Liver (tissue), 9 donors: ENCODE measurements around the gene ZNF620. TPM values are rescaled to one million over a fixed set of nuclear protein-coding genes. Genes with fewer than 3 reads are reported as not detected.

Experiments used
- DNase-seq: peaks from one replicate; pipeline ENCODE4 v3.0.0-alpha.2; 2017; ENCODE audit warnings: low spot score
- H3K27ac ChIP-seq, 2 donors: one replicate each; pipeline ENCODE4 v1.7.0; 2013; ENCODE audit warnings: inconsistent platforms in 2 of 2, low read length in 2 of 2, control low read depth in 1 of 2, low read depth in 1 of 2, mild to moderate bottlenecking in 1 of 2
- H3K27me3 ChIP-seq, 4 donors: one replicate each; pipeline versions ENCODE4 v1.6.1 to v1.7.0; 2013; ENCODE audit warnings: low read length in 3 of 4, inconsistent platforms in 1 of 4, mild to moderate bottlenecking in 1 of 4, moderate library complexity in 1 of 4; ENCODE audit not compliant: control insufficient read depth in 4 of 4, insufficient read depth in 4 of 4
- H3K36me3 ChIP-seq, 4 donors: one replicate each; pipeline versions ENCODE4 v1.6.1 to v1.7.0; 2013; ENCODE audit warnings: low read length in 3 of 4, mild to moderate bottlenecking in 3 of 4, low read depth in 1 of 4, moderate library complexity in 1 of 4; ENCODE audit not compliant: control insufficient read depth in 4 of 4, insufficient read depth in 3 of 4
- H3K4me1 ChIP-seq, 4 donors: one replicate each; pipeline versions ENCODE4 v1.6.1 to v1.7.0; 2013; ENCODE audit warnings: low read length in 3 of 4, mild to moderate bottlenecking in 3 of 4, moderate library complexity in 1 of 4; ENCODE audit not compliant: control insufficient read depth in 4 of 4, insufficient read depth in 4 of 4
- H3K4me3 ChIP-seq, 3 donors: one replicate each; pipeline versions ENCODE4 v1.6.1 to v1.7.0; 2013; ENCODE audit warnings: low read length in 3 of 3, control low read depth in 1 of 3, low read depth in 1 of 3, mild to moderate bottlenecking in 1 of 3
- H3K9ac ChIP-seq, 2 donors: one replicate each; pipeline ENCODE4 v1.7.0; 2013; ENCODE audit warnings: low read length in 2 of 2, mild to moderate bottlenecking in 2 of 2, moderate library complexity in 2 of 2, control low read depth in 1 of 2, low read depth in 1 of 2
- H3K9me3 ChIP-seq, 4 donors: one replicate each; pipeline versions ENCODE4 v1.6.1 to v1.7.0; 2013; ENCODE audit warnings: low read length in 3 of 4; ENCODE audit not compliant: control insufficient read depth in 4 of 4
- ATF3 ChIP-seq: IDR thresholded peaks from 2 replicates; pipeline ENCODE4 v1.6.1; 2016; ENCODE audit warnings: antibody characterized with exemption
- CTCF ChIP-seq: fragments of 150-350 bp; IDR thresholded peaks from 2 replicates; pipeline ENCODE4 v1.5.1; 2017; ENCODE audit warnings: improper control_type of control experiment, low read depth, low read length; ENCODE audit not compliant: missing input control
- EGR1 ChIP-seq, 2 donors: IDR thresholded peaks; 2 replicates each; pipeline ENCODE4 v1.6.1; 2016 to 2018; ENCODE audit warnings: antibody characterized with exemption in 2 of 2, low read depth in 2 of 2
- FOXA1 ChIP-seq: IDR thresholded peaks from 2 replicates; pipeline ENCODE4 v1.6.1; 2016; ENCODE audit warnings: antibody characterized with exemption
- FOXA2 ChIP-seq: IDR thresholded peaks from 2 replicates; pipeline ENCODE4 v1.6.1; 2016; ENCODE audit warnings: antibody characterized with exemption
- GABPA ChIP-seq, 2 donors: IDR thresholded peaks in 1 of 2; conservative IDR thresholded peaks in 1 of 2; 2 replicates each; pipeline ENCODE4 v1.6.1; 2016; ENCODE audit warnings: antibody characterized with exemption in 2 of 2, mild to moderate bottlenecking in 1 of 2, moderate library complexity in 1 of 2
- HNF4A ChIP-seq, 2 donors: conservative IDR thresholded peaks; 2 replicates each; pipeline ENCODE4 v1.6.1; 2016; ENCODE audit warnings: antibody characterized with exemption in 2 of 2, mild to moderate bottlenecking in 2 of 2
- HNF4G ChIP-seq: IDR thresholded peaks from 2 replicates; pipeline ENCODE4 v1.6.1; 2016; ENCODE audit warnings: antibody characterized with exemption
- JUND ChIP-seq, 2 donors: IDR thresholded peaks; 2 replicates each; pipeline ENCODE4 v1.6.1; 2016; ENCODE audit warnings: antibody characterized with exemption in 2 of 2
- NR2F2 ChIP-seq: IDR thresholded peaks from 2 replicates; pipeline ENCODE4 v1.6.1; 2016; ENCODE audit warnings: antibody characterized with exemption
- REST ChIP-seq: IDR thresholded peaks from 2 replicates; pipeline ENCODE4 v1.6.1; 2016; ENCODE audit warnings: antibody characterized with exemption, mild to moderate bottlenecking
- RXRA ChIP-seq, 2 donors: IDR thresholded peaks; 2 replicates each; pipeline ENCODE4 v1.6.1; 2017 to 2018; ENCODE audit warnings: antibody characterized with exemption in 2 of 2, mild to moderate bottlenecking in 1 of 2
- SP1 ChIP-seq: IDR thresholded peaks from 2 replicates; pipeline ENCODE4 v1.6.1; 2018; ENCODE audit warnings: antibody characterized with exemption, mild to moderate bottlenecking
- ZBTB33 ChIP-seq: IDR thresholded peaks from 2 replicates; pipeline ENCODE4 v1.6.1; 2016; ENCODE audit warnings: antibody characterized with exemption
- WGBS: extraction: QIAGEN DNeasy Blood & Tissue Kit; methylation state at CpG from one replicate; pipeline ENCODE4 v1.1.7; 2013; 5-methylcytosine and 5-hydroxymethylcytosine counted together
- polyA plus RNA-seq, 2 donors: library from polyadenylated mRNA; stranded (reverse) in 1 of 2; unstranded in 1 of 2; fragments of 200-250 nt in 1 of 2; fragments of >200 nt in 1 of 2; fragmentation: Nextera tagmentation in 1 of 2; extraction: Ambion mirVana in 1 of 2; gene quantifications; one replicate each; pipeline versions ENCODE4 v1.2.1 to v1.2.3, GENCODE V29; 2013 to 2015
- total RNA-seq, 2 donors: library from RNA; depleted of rRNA; stranded (reverse); fragments of >200 nt; gene quantifications; one replicate each; pipeline ENCODE4 v1.2.3, GENCODE V29; 2014
- donor health status: healthy.
- donor health status: healthy.
- donor health status: healthy.
- donor health status: healthy.
- donor health status: healthy.

ZNF620 gene
- total and polyA plus RNA-seq, 4 donors = 0.95 to 7.1 (median 1.7) TPM

GRCh38 chr3:40528426-40528825, 22.6 kb downstream of the ZNF620 start:
- no peak for DNase-seq
- TF ChIP-seq HNF4A (conservative IDR thresholded peaks at IDR 0.05) (no peak), GABPA (IDR thresholded peaks at IDR 0.05 in 1 of 2, conservative IDR thresholded peaks at IDR 0.05 in 1 of 2) (no peak), FOXA1 (no peak), EGR1 (IDR thresholded peaks at IDR 0.05; ENCODE audit: low read depth in 2 of 2) (no peak), JUND (IDR thresholded peaks at IDR 0.05) (no peak), HNF4G (no peak), CTCF (no peak), FOXA2 (no peak), SP1 (no peak), RXRA (IDR thresholded peaks at IDR 0.05) (no peak), ZBTB33 (no peak)
- no peak overlapping the region for H3K27ac ChIP-seq
- no peaks in the 10 kb centered on the region for H3K27me3 ChIP-seq
- 97% methylated on average over 3 of the region's 3 CpGs for WGBS
- no peak overlapping the region for H3K9ac ChIP-seq
- H3K9me3 ChIP-seq = peaks cover 13 to 21% (median 15%) of the 10 kb centered on the region in 4 donors
- H3K36me3 ChIP-seq = peaks cover 29 to 51% (median 47%) of the 10 kb centered on the region in 4 donors
- H3K4me3 ChIP-seq = no peak overlapping the region
- peaks cover 0 to 18% (median 8%) of the 10 kb centered on the region in 4 donors for H3K4me1 ChIP-seq

GRCh38 chr3:40532252-40532651, 26.4 kb downstream of the ZNF620 start:
- Histone ChIP-seq H3K27me3 (no peaks in the 10 kb centered on the region), H3K4me1 (no peaks in the 10 kb centered on the region), H3K4me3 (peak overlapping the region in 2 of 3 donors; percentile 13 to 46), H3K27ac (no peak overlapping the region), H3K36me3 (peaks cover 32 to 76% (median 69%) of the 10 kb centered on the region in 4 donors), H3K9ac (no peak overlapping the region), H3K9me3 (peaks cover 13 to 26% (median 16%) of the 10 kb centered on the region in 4 donors)
- TF ChIP-seq NR2F2 (no peak), ATF3 (no peak), SP1 (no peak), FOXA2 (no peak), REST (no peak), FOXA1 (no peak), ZBTB33 (no peak)
- WGBS = 97% methylated on average over 5 of the region's 5 CpGs
- DNase-seq = no peak
